C4-2B (cell line): ENCODE measurements around the gene IL12RB1.
"Not testable (repeated sequence)": the region's sequence is repeated elsewhere in the genome, so short reads cannot be mapped to it uniquely, and the experiment has no call there.

ENCODE experiments used
- H3K27ac ChIP-seq: fragments of 450-650 bp; 2 replicates; pipeline ENCODE4 v1.5.1; 2017
- ZFX ChIP-seq: fragments of 450-650 bp; IDR thresholded peaks from 2 replicates; pipeline ENCODE4 v1.6.1; 2017
- TF ChIP-seq, protein P1 (sequence below): fragments of 450-650 bp; conservative IDR thresholded peaks from 2 replicates; pipeline ENCODE4 v1.5.1; 2017; ENCODE audit warnings: mild to moderate bottlenecking

The IL12RB1 gene

GRCh38 chr19:18097217-18097992 lies 10.7 kb upstream of the IL12RB1 start, which contains the start of gene MAST3:
Gene MAST3, plus strand, starts transcription at chr19:18097778. Its CDS starts 15 bp downstream, at chr19:18097793.
- TF ChIP-seq, protein P1, sequence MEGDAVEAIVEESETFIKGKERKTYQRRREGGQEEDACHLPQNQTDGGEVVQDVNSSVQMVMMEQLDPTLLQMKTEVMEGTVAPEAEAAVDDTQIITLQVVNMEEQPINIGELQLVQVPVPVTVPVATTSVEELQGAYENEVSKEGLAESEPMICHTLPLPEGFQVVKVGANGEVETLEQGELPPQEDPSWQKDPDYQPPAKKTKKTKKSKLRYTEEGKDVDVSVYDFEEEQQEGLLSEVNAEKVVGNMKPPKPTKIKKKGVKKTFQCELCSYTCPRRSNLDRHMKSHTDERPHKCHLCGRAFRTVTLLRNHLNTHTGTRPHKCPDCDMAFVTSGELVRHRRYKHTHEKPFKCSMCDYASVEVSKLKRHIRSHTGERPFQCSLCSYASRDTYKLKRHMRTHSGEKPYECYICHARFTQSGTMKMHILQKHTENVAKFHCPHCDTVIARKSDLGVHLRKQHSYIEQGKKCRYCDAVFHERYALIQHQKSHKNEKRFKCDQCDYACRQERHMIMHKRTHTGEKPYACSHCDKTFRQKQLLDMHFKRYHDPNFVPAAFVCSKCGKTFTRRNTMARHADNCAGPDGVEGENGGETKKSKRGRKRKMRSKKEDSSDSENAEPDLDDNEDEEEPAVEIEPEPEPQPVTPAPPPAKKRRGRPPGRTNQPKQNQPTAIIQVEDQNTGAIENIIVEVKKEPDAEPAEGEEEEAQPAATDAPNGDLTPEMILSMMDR, result no peak
- no peak for TF ChIP-seq ZFX
- H3K27ac ChIP-seq, result peak within 1 kb of the TSS; percentile 43

GRCh38 chr19:18096258-18096657 lies 9.5 kb upstream of the IL12RB1 start:
- TF ChIP-seq, protein P1, result no peak
- TF ChIP-seq ZFX, result no peak

GRCh38 chr19:18093439-18094161 lies 6.9 kb upstream of the IL12RB1 start:
- TF ChIP-seq, protein P1, result no peak
- no peak for TF ChIP-seq ZFX
- no peak overlapping the region for H3K27ac ChIP-seq

More at GRCh38 chr19:18096258-18096657, 9.5 kb upstream of the IL12RB1 start:
- no peak overlapping the region for H3K27ac ChIP-seq

GRCh38 chr19:18091217-18091608 lies 4.5 kb upstream of the IL12RB1 start:
- H3K27ac ChIP-seq, result no peak overlapping the region
- TF ChIP-seq ZFX, result no peak
- TF ChIP-seq, protein P1, result no peak

DNA sequence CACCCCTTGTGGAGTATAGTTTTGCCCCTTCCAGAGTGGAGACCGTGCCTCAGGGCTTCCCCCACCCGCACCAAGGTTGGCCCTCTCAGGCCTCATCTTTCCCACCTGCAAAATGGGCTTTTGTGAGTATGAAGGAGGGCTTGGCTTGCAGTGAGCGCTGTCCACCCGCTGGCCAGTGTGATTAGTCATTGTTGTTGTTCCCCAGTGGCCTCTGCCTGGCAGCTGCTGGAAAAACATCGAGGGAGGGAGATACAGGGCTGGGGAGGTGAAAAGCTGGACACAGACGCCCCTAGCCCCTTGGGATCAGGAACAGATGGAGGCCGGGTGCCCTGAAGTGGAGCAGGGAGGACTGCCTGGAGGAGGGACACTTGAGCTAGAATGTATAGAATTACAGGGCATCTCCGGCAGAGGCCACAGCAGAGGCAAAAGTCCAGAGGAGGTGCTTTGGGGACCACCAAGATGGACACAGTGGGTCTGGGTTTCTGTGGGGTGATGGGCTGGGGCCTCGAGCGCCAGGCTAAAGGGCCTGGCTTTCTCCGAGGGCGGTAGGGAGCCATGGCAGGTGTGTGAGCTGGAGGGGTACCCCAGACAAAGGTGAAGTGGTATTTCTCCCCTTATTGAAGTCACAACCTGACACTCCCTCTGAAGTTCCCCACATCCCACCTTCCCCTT lies 3.9 kb upstream of the IL12RB1 start:
- TF ChIP-seq, protein P1, result no peak
- no peak for TF ChIP-seq ZFX
- H3K27ac ChIP-seq, result no peak overlapping the region

- TF ChIP-seq, protein P1, result no peak
- no peak for TF ChIP-seq ZFX
- H3K27ac ChIP-seq, result no peak overlapping the region
Measured at GRCh38 chr19:18089726-18090125, 3.0 kb upstream of the IL12RB1 start.

DNA sequence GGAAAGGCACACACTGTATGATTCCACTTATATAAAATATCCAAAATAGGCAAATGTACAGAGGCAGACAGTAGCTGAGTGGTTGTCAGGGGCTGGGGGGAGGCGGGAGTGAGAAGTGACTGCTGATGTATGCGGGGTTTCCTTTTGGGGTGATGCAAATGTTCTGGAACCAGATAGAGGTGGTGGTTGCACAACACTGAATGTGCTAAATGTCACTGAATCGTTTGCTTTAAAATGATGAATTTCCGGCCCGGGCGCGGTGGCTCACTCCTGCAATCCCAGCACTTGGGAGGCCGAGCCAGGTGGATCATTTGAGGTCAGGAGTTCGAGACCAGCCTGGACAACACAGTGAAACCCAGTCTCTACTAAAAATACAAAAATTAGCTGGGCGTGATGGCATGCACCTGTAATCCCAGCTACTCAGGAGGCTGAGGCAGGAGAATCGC lies 2.4 kb upstream of the IL12RB1 start:
- not testable (repeated sequence) for H3K27ac ChIP-seq
